A673 (cell line): Measurements from ENCODE around the gene SUFU. TPM values are rescaled to one million over a fixed set of nuclear protein-coding genes. Genes with fewer than 3 reads are reported as not detected.

Experiments used
- BruUV-seq: library from RNA; stranded (reverse); fragments of 400-500 nt; replicated peaks from 2 replicates; lab custom pipeline; 2021; lab: Mats Ljungman, UMichigan
- CTCF ChIA-PET: fragments of 300-600 bp; sonication (Branson Sonifier 250); formaldehyde crosslinking; loops from one replicate; lab custom pipeline; 2022; ENCODE audit warnings: antibody characterized with exemption; lab: Charles Lee
- POLR2A ChIA-PET: fragments of 300-600 bp; sonication (Branson Sonifier 250); formaldehyde crosslinking; loops from one replicate; lab custom pipeline; 2022; ENCODE audit warnings: antibody characterized with exemption; ENCODE audit not compliant: low non-redundant PET; lab: Charles Lee
- DNase-seq: peaks from one replicate; pipeline ENCODE4 v3.0.0-alpha.2; 2015; ENCODE audit warnings: low spot score
- H3K27ac ChIP-seq: fragments of 200-600 bp; sonication (generic); 2 replicates; pipeline ENCODE4 v1.5.1; 2016; ENCODE audit warnings: mixed run types, low read depth, mild to moderate bottlenecking, mixed read lengths, antibody characterized with exemption, low read length; ENCODE audit not compliant: poor library complexity, severe bottlenecking
- H3K27me3 ChIP-seq: fragments of 200-600 bp; sonication (generic); replicated peaks from 2 replicates; pipeline ENCODE4 v1.6.1; 2017; ENCODE audit warnings: mixed run types, low read depth, mild to moderate bottlenecking, mixed read lengths, antibody characterized with exemption, low read length; ENCODE audit not compliant: insufficient read depth, poor library complexity
- H3K36me3 ChIP-seq: fragments of 200-600 bp; sonication (generic); 2 replicates; pipeline ENCODE4 v1.6.1; 2016; ENCODE audit warnings: mixed run types, mild to moderate bottlenecking, mixed read lengths, antibody characterized with exemption, low read length; ENCODE audit not compliant: insufficient read depth, poor library complexity, severe bottlenecking
- H3K4me1 ChIP-seq: fragments of 200-600 bp; sonication (generic); 2 replicates; pipeline ENCODE4 v1.6.1; 2017; ENCODE audit warnings: mixed run types, mild to moderate bottlenecking, mixed read lengths, antibody characterized with exemption, low read length; ENCODE audit not compliant: insufficient read depth, poor library complexity, severe bottlenecking
- H3K4me3 ChIP-seq: fragments of 200-600 bp; sonication (generic); 2 replicates; pipeline ENCODE4 v1.5.1; 2016; ENCODE audit warnings: low read depth, mixed run types, mild to moderate bottlenecking, mixed read lengths, low read length; ENCODE audit not compliant: poor library complexity, severe bottlenecking
- H3K9me3 ChIP-seq: fragments of 200-600 bp; sonication (generic); 2 replicates; pipeline ENCODE4 v1.6.1; 2016; ENCODE audit warnings: mixed run types, low read depth, mild to moderate bottlenecking, mixed read lengths, antibody characterized with exemption, low read length; ENCODE audit not compliant: poor library complexity, severe bottlenecking
- EZH2 ChIP-seq: fragments of 200-600 bp; sonication (generic); IDR thresholded peaks from 2 replicates; pipeline ENCODE4 v1.6.1; 2017; ENCODE audit warnings: borderline replicate concordance, low read depth, mild to moderate bottlenecking, mixed read lengths, antibody characterized with exemption, low read length; ENCODE audit not compliant: poor library complexity, severe bottlenecking
- intact Hi-C: fragments of 100-400 bp; cut with micrococcal nuclease; formaldehyde crosslinking; loops from one replicate; pipeline ENCODE4 v1.10.0; 2022; ENCODE audit not compliant: unreplicated experiment
- total RNA-seq: library from RNA; stranded (reverse); gene quantifications from 2 replicates; pipeline ENCODE4 v1.2.3, GENCODE V29; 2021
- TF ChIP-seq, protein P1 (sequence below): fragments of 300-800, 200-600 bp; sonication (generic); conservative IDR thresholded peaks from 2 replicates; pipeline ENCODE4 v1.5.1; 2017; ENCODE audit warnings: low read depth, mild to moderate bottlenecking, antibody characterized with exemption, low read length, moderate library complexity, mixed read lengths

Gene SUFU
- total RNA-seq, 1 experiment from 2014 or later, result 20.5 TPM

DNA sequence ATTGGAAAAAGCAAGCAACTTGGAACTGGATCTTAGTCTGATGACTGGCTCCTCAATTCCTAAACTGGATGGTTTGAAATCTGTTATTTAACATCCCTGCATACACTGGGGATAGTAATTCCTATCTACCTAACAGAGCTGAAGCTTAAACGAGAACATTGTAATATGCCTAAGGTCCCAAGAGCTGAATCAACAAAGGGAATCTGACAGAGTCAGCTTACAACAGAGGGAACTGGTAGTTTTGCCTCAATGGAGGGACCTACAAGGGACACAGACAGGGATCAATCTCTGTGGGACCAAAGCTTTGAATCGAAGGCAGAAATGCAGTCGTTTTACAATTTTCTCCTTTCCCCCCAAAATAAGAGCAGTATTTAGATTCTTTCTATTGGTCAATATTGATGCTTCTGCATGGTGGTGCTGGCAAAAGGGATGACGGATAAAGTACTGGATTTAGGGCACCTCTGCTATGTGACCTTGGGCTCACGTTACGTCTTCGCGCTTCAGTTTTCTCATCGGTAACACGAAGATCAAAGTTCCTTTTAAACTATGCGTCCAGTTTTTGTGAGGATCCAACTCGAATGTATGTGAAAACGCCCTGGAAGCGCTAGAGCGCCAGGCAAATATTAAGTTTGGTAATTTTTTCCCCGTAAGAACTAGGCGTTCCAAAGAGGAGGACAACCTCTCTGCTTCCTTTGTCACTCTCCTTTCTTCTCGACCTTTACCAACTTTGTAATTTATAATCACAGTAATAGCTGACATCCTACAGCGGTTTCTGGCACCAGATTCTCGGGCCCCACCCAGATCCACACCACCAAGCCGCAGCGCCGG lies 2.4 kb upstream of the SUFU start:
- Histone ChIP-seq H3K27me3 (no peaks in the 10 kb centered on the region), H3K36me3 (no peaks in the 10 kb centered on the region), H3K4me3 (peak overlapping the region; percentile 89), H3K4me1 (peaks cover 12% of the 10 kb centered on the region), H3K27ac (peak overlapping the region; percentile 74), H3K9me3 (no peaks in the 10 kb centered on the region)
- CTCF ChIA-PET, result interaction anchor here (0.7 kb wide), 1 partner anchor 22 kb away, joined by 4 read pairs; no protein-coding TSS in a partner anchor
- BruUV-seq, result TSS peak; percentile 56
- no peak for TF ChIP-seq EZH2
- no peak for DNase-seq
- intact Hi-C loops, result loop anchor here (1.0 to 5.0 kb wide), 4 partner anchors 96 to 349 kb away; partner anchors contain the start of genes ARL3, NOLC1 and SFXN2
- POLR2A ChIA-PET, result interaction anchor here (0.6 kb wide), 1 partner anchor 608 kb away, joined by 3 read pairs; no protein-coding TSS in a partner anchor

DNA sequence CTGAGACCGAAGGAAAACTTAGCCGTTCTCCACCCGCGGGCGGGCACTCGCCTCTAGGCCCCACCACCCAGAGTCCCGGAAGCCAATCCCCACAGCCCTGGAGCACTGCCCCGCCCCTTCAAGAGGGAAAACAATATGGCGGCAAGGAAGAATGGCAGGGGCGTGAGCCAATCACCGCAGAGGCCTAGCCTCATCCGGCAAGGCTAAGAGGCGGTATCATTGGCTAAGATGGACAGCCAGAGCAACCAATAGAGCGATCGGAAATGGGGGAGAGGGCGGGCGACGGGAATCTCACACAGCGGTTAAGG lies 1.8 kb upstream of the SUFU start:
- TF ChIP-seq, protein P1, sequence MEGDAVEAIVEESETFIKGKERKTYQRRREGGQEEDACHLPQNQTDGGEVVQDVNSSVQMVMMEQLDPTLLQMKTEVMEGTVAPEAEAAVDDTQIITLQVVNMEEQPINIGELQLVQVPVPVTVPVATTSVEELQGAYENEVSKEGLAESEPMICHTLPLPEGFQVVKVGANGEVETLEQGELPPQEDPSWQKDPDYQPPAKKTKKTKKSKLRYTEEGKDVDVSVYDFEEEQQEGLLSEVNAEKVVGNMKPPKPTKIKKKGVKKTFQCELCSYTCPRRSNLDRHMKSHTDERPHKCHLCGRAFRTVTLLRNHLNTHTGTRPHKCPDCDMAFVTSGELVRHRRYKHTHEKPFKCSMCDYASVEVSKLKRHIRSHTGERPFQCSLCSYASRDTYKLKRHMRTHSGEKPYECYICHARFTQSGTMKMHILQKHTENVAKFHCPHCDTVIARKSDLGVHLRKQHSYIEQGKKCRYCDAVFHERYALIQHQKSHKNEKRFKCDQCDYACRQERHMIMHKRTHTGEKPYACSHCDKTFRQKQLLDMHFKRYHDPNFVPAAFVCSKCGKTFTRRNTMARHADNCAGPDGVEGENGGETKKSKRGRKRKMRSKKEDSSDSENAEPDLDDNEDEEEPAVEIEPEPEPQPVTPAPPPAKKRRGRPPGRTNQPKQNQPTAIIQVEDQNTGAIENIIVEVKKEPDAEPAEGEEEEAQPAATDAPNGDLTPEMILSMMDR, result no peak
- no peak for TF ChIP-seq EZH2
- peak overlapping the region; percentile 89 for H3K4me3 ChIP-seq
- peak; percentile 99 for DNase-seq
- ChIA-PET POLR2A (no interaction called here), CTCF (interaction anchor here (3.4 kb wide), 1 partner anchor 82 kb away, joined by 29 read pairs; no protein-coding TSS in a partner anchor)
- H3K4me1 ChIP-seq, result peaks cover 12% of the 10 kb centered on the region
- BruUV-seq, result no TSS peak
- peaks cover under 1% of the 10 kb centered on the region for H3K36me3 ChIP-seq
- no peaks in the 10 kb centered on the region for H3K9me3 ChIP-seq
- intact Hi-C loops, result loop anchor here (1.0 to 5.0 kb wide), 4 partner anchors 95 to 350 kb away; partner anchors contain the start of genes ARL3, NOLC1 and SFXN2
- peak overlapping the region; percentile 78 for H3K27ac ChIP-seq
- no peaks in the 10 kb centered on the region for H3K27me3 ChIP-seq

DNA sequence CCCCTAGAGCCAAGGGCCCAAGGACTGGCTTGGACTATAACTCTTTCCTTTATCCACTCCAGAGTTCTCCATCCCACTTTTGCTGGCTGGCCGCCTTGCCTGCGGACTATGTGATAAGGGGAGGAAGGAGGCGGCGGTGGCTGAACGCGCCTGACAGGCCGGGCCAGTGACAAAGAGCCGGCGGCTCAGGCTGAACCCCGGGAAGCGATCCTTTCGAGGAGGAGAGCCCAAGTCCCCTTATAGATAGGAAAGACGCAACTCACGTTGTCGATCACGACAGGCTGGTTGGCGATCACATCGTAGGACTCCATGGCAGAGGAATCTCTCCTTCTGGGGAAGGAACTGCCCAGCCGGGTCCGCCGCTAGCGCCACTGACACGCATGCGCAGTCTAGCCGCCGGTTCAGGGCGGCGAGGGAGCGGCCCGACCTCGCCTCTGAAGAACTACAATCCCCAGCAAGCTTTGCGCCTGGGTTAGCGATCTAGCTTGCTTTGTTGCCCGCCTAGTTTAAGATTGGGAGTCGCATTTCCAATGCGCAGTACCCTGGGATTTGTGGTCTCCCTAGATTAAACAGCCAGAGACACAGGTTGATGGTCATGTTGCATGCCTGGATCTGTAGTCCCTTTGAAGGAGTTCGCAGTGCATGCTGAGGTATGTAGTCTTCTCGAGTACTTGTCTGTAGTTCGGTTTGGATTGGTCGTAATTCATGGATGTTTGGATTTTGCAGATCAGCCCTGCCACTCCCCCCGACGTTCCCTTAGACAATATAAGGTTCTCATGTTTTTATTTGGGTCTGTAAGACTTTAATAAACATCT lies 1.2 kb upstream of the SUFU start, which contains the start of gene ACTR1A:
Gene ACTR1A (minus strand): TSS at position 376 of the 815 bp plus-strand sequence. CDS start 65 bp downstream, at position 311.
- peak within 1 kb of the TSS; percentile 78 for H3K27ac ChIP-seq
- ChIA-PET POLR2A (interaction anchor here (1.0 kb wide), 1 partner anchor 70 kb away, joined by 3 read pairs; the partner anchor contains the start of gene CUEDC2), CTCF (interaction anchor here (3.4 kb wide), 1 partner anchor 81 kb away, joined by 29 read pairs; no protein-coding TSS in a partner anchor)
- no TSS peak for BruUV-seq
- DNase-seq, result peak; percentile 100
- intact Hi-C loops, result loop anchor here (1.0 to 5.0 kb wide), 5 partner anchors 82 to 350 kb away; partner anchors contain the start of genes ARL3, NOLC1 and SFXN2
- H3K36me3 ChIP-seq, result peaks cover 3% of the 10 kb centered on the region
- no peak for TF ChIP-seq EZH2
- TF ChIP-seq, protein P1, result no peak
- no peaks in the 10 kb centered on the region for H3K27me3 ChIP-seq
- no peaks in the 10 kb centered on the region for H3K9me3 ChIP-seq
- H3K4me1 ChIP-seq, result peaks cover 12% of the 10 kb centered on the region
- H3K4me3 ChIP-seq, result peak within 1 kb of the TSS; percentile 89
